Transverse colon (tissue), 3 donors: ENCODE measurements around the gene NLRC5.

Experiments used
- POLR2A ChIP-seq: fragments of 450-650 bp; IDR thresholded peaks from one replicate; pipeline ENCODE4 v1.6.1; 2016; ENCODE audit warnings: antibody characterized with exemption, mild to moderate bottlenecking, moderate library complexity
- TF ChIP-seq, protein P1 (sequence below), 5 experiments: fragments of 200-600 bp in 3 of 5; fragments of 450-650 bp in 2 of 5; sonication (generic) in 3 of 5; IDR thresholded peaks; 1 replicate in 2 of 5; 2 replicates in 3 of 5; pipeline ENCODE4 v1.5.1; 2016 to 2017; ENCODE audit warnings: antibody characterized with exemption in 5 of 5, inconsistent platforms in 3 of 5, mild to moderate bottlenecking in 2 of 5, moderate library complexity in 1 of 5

DNA sequence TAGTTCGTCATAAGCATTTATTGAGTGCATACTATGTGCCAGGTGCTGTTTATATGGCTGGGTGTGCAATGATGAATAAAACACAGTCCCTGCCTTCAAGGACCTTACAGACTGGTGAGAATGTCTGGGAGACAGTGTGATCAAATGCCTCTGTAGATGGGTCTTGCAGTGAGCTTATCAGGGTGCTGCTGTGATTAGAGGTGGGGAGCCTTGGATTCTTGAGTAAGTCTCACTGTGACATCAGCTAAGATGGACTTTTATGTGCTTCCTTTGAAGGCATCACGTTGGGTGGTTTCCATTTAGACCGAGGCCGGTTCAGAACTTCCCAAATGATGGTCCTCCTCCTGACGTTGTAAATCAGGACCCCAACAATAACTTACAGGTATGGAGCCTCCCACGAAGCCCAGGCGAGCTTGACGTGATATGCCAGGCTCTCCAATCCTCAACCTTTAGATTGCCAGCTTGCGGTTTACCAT is 47.5 kb upstream of the NLRC5 start:
- TF ChIP-seq, protein P1, sequence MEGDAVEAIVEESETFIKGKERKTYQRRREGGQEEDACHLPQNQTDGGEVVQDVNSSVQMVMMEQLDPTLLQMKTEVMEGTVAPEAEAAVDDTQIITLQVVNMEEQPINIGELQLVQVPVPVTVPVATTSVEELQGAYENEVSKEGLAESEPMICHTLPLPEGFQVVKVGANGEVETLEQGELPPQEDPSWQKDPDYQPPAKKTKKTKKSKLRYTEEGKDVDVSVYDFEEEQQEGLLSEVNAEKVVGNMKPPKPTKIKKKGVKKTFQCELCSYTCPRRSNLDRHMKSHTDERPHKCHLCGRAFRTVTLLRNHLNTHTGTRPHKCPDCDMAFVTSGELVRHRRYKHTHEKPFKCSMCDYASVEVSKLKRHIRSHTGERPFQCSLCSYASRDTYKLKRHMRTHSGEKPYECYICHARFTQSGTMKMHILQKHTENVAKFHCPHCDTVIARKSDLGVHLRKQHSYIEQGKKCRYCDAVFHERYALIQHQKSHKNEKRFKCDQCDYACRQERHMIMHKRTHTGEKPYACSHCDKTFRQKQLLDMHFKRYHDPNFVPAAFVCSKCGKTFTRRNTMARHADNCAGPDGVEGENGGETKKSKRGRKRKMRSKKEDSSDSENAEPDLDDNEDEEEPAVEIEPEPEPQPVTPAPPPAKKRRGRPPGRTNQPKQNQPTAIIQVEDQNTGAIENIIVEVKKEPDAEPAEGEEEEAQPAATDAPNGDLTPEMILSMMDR (IDR thresholded peaks at IDR 0.05) = no peak
- no peak for TF ChIP-seq POLR2A
